ENCODE results near the gene ADGRD1. TPM values are rescaled to one million over a fixed set of nuclear protein-coding genes. Genes with fewer than 3 reads are reported as not detected.
"Not testable (repeated sequence)": the region's sequence is repeated elsewhere in the genome, so short reads cannot be mapped to it uniquely, and the experiment has no call there.

The ADGRD1 gene
- total and polyA plus RNA-seq, 5 donors from 2014 or later, result 0.56 TPM; not detected in 4

- H3K36me3 ChIP-seq (ENCODE audit: control insufficient read depth, insufficient read depth, low read length), result no peaks in the 10 kb centered on the region
- H3K4me1 Mint-ChIP-seq, result peaks cover 0 to 2% (median 0%) of the 10 kb centered on the region in 4 donors
- peaks cover 19% of the 10 kb centered on the region for H3K27me3 Mint-ChIP-seq
- H3K27ac Mint-ChIP-seq, result no peak overlapping the region
- DNase-seq (no peak), ATAC-seq (ENCODE audit: low read depth in 2 of 2) (no peak)
- no peaks in the 10 kb centered on the region for H3K4me1 ChIP-seq (ENCODE audit: control insufficient read depth, insufficient read depth, low read length, poor library complexity, severe bottlenecking)
- H3K4me3 ChIP-seq (ENCODE audit: low read depth, low read length), result no peak overlapping the region
- no peak overlapping the region for H3K27ac ChIP-seq (ENCODE audit: insufficient read depth, low read length, poor library complexity, severe bottlenecking)
- no peaks in the 10 kb centered on the region for H3K36me3 Mint-ChIP-seq
- peaks cover 0 to 2% (median 0%) of the 10 kb centered on the region in 7 donors for H3K9me3 Mint-ChIP-seq
- no peaks in the 10 kb centered on the region for H3K9me3 ChIP-seq (ENCODE audit: control insufficient read depth in 2 of 2, low read length in 2 of 2)
- no peaks in the 10 kb centered on the region for H3K27me3 ChIP-seq (ENCODE audit: control insufficient read depth, insufficient read depth, low read length)
- H3K4me3 Mint-ChIP-seq, result no peak overlapping the region
Measured at GRCh38 chr12:130929363-130929762, 24.3 kb upstream of the ADGRD1 start.

- Mint-ChIP-seq H3K36me3 (no peaks in the 10 kb centered on the region), H3K4me3 (no peak overlapping the region), H3K9me3 (peaks cover 0 to 11% (median 2%) of the 10 kb centered on the region in 7 donors), H3K27me3 (peaks cover 29% of the 10 kb centered on the region), H3K4me1 (peaks cover 0 to 2% (median 0%) of the 10 kb centered on the region in 4 donors), H3K27ac (peak overlapping the region in 1 of 3 donors; percentile 21)
- peaks cover 2% of the 10 kb centered on the region for H3K27me3 ChIP-seq (ENCODE audit: control insufficient read depth, insufficient read depth, low read length)
- no peaks in the 10 kb centered on the region for H3K4me1 ChIP-seq (ENCODE audit: control insufficient read depth, insufficient read depth, low read length, poor library complexity, severe bottlenecking)
- no peaks in the 10 kb centered on the region for H3K36me3 ChIP-seq (ENCODE audit: control insufficient read depth, insufficient read depth, low read length)
- no peak overlapping the region for H3K4me3 ChIP-seq (ENCODE audit: low read depth, low read length)
- DNase-seq (no peak), ATAC-seq (ENCODE audit: low read depth in 2 of 2) (no peak)
- H3K9me3 ChIP-seq (ENCODE audit: control insufficient read depth in 2 of 2, low read length in 2 of 2), result no peaks in the 10 kb centered on the region
- no peak overlapping the region for H3K27ac ChIP-seq (ENCODE audit: insufficient read depth, low read length, poor library complexity, severe bottlenecking)
Measured at GRCh38 chr12:130932061-130932930, 21.4 kb upstream of the ADGRD1 start.

GRCh38 chr12:130933269-130933995, 20.3 kb upstream of the ADGRD1 start:
- Histone ChIP-seq H3K36me3 (ENCODE audit: control insufficient read depth, insufficient read depth, low read length) (no peaks in the 10 kb centered on the region), H3K27ac (ENCODE audit: insufficient read depth, low read length, poor library complexity, severe bottlenecking) (no peak overlapping the region), H3K27me3 (ENCODE audit: control insufficient read depth, insufficient read depth, low read length) (peaks cover 2% of the 10 kb centered on the region), H3K4me3 (ENCODE audit: low read depth, low read length) (no peak overlapping the region), H3K9me3 (ENCODE audit: control insufficient read depth in 2 of 2, low read length in 2 of 2) (no peaks in the 10 kb centered on the region), H3K4me1 (ENCODE audit: control insufficient read depth, insufficient read depth, low read length, poor library complexity, severe bottlenecking) (no peaks in the 10 kb centered on the region)
- Mint-ChIP-seq H3K9me3 (peaks cover 0 to 11% (median 3%) of the 10 kb centered on the region in 7 donors), H3K27me3 (peaks cover 26% of the 10 kb centered on the region), H3K4me1 (peaks cover 0 to 2% (median 0%) of the 10 kb centered on the region in 4 donors), H3K4me3 (no peak overlapping the region), H3K36me3 (no peaks in the 10 kb centered on the region), H3K27ac (no peak overlapping the region)
- ATAC-seq (ENCODE audit: low read depth in 2 of 2), result no peak
- DNase-seq, result no peak

GRCh38 chr12:130934753-130935152, 19.0 kb upstream of the ADGRD1 start:
- no peaks in the 10 kb centered on the region for H3K4me1 ChIP-seq (ENCODE audit: control insufficient read depth, insufficient read depth, low read length, poor library complexity, severe bottlenecking)
- no peak overlapping the region for H3K27ac Mint-ChIP-seq
- H3K4me3 ChIP-seq (ENCODE audit: low read depth, low read length), result no peak overlapping the region
- no peak overlapping the region for H3K4me3 Mint-ChIP-seq
- H3K36me3 Mint-ChIP-seq, result no peaks in the 10 kb centered on the region
- no peak for ATAC-seq (ENCODE audit: low read depth in 2 of 2)
- H3K27me3 ChIP-seq (ENCODE audit: control insufficient read depth, insufficient read depth, low read length), result peaks cover 2% of the 10 kb centered on the region
- H3K9me3 Mint-ChIP-seq, result peaks cover 2 to 14% (median 5%) of the 10 kb centered on the region in 7 donors
- H3K27me3 Mint-ChIP-seq, result peaks cover 22% of the 10 kb centered on the region
- peaks cover 0 to 1% of the 10 kb centered on the region in 2 experiments for H3K9me3 ChIP-seq (ENCODE audit: control insufficient read depth in 2 of 2, low read length in 2 of 2)
- DNase-seq, result no peak
- no peaks in the 10 kb centered on the region for H3K36me3 ChIP-seq (ENCODE audit: control insufficient read depth, insufficient read depth, low read length)
- peaks cover 0 to 2% (median 0%) of the 10 kb centered on the region in 4 donors for H3K4me1 Mint-ChIP-seq
- H3K27ac ChIP-seq (ENCODE audit: insufficient read depth, low read length, poor library complexity, severe bottlenecking), result no peak overlapping the region

GRCh38 chr12:130936561-130936960, 17.1 kb upstream of the ADGRD1 start:
- DNase-seq (no peak), ATAC-seq (ENCODE audit: low read depth in 2 of 2) (no peak)
- Histone ChIP-seq H3K27ac (ENCODE audit: insufficient read depth, low read length, poor library complexity, severe bottlenecking) (no peak overlapping the region), H3K27me3 (ENCODE audit: control insufficient read depth, insufficient read depth, low read length) (peaks cover 2% of the 10 kb centered on the region), H3K9me3 (ENCODE audit: control insufficient read depth in 2 of 2, low read length in 2 of 2) (peaks cover 0 to 9% of the 10 kb centered on the region in 2 experiments), H3K4me3 (ENCODE audit: low read depth, low read length) (no peak overlapping the region), H3K4me1 (ENCODE audit: control insufficient read depth, insufficient read depth, low read length, poor library complexity, severe bottlenecking) (no peaks in the 10 kb centered on the region), H3K36me3 (ENCODE audit: control insufficient read depth, insufficient read depth, low read length) (no peaks in the 10 kb centered on the region)
- no peak overlapping the region for H3K27ac Mint-ChIP-seq
- H3K27me3 Mint-ChIP-seq, result peaks cover 22% of the 10 kb centered on the region
- no peak overlapping the region for H3K4me3 Mint-ChIP-seq
- no peaks in the 10 kb centered on the region for H3K36me3 Mint-ChIP-seq
- H3K9me3 Mint-ChIP-seq, result peaks cover 2 to 15% (median 6%) of the 10 kb centered on the region in 7 donors
- peaks cover 0 to 2% (median 0%) of the 10 kb centered on the region in 4 donors for H3K4me1 Mint-ChIP-seq

- Mint-ChIP-seq H3K27me3 (peaks cover 22% of the 10 kb centered on the region), H3K4me3 (no peak overlapping the region), H3K27ac (no peak overlapping the region), H3K9me3 (peaks cover 2 to 18% (median 6%) of the 10 kb centered on the region in 7 donors), H3K4me1 (peaks cover 0 to 2% (median 0%) of the 10 kb centered on the region in 4 donors), H3K36me3 (no peaks in the 10 kb centered on the region)
- Histone ChIP-seq H3K27ac (ENCODE audit: insufficient read depth, low read length, poor library complexity, severe bottlenecking) (no peak overlapping the region), H3K27me3 (ENCODE audit: control insufficient read depth, insufficient read depth, low read length) (peaks cover 2% of the 10 kb centered on the region), H3K4me1 (ENCODE audit: control insufficient read depth, insufficient read depth, low read length, poor library complexity, severe bottlenecking) (no peaks in the 10 kb centered on the region), H3K36me3 (ENCODE audit: control insufficient read depth, insufficient read depth, low read length) (no peaks in the 10 kb centered on the region), H3K9me3 (ENCODE audit: control insufficient read depth in 2 of 2, low read length in 2 of 2) (peaks cover 0 to 9% of the 10 kb centered on the region in 2 experiments), H3K4me3 (ENCODE audit: low read depth, low read length) (no peak overlapping the region)
- ATAC-seq (ENCODE audit: low read depth in 2 of 2) (no peak), DNase-seq (no peak)
Measured at GRCh38 chr12:130937063-130937462, 16.6 kb upstream of the ADGRD1 start.

- H3K27me3 ChIP-seq (ENCODE audit: control insufficient read depth, insufficient read depth, low read length); H3K4me3 ChIP-seq (ENCODE audit: low read depth, low read length); DNase-seq; H3K4me1 ChIP-seq (ENCODE audit: control insufficient read depth, insufficient read depth, low read length, poor library complexity, severe bottlenecking); H3K4me1 Mint-ChIP-seq; H3K36me3 Mint-ChIP-seq; H3K36me3 ChIP-seq (ENCODE audit: control insufficient read depth, insufficient read depth, low read length); H3K27ac ChIP-seq (ENCODE audit: insufficient read depth, low read length, poor library complexity, severe bottlenecking); H3K4me3 Mint-ChIP-seq; H3K27ac Mint-ChIP-seq; ATAC-seq (ENCODE audit: low read depth in 2 of 2); H3K9me3 ChIP-seq (ENCODE audit: control insufficient read depth in 2 of 2, low read length in 2 of 2): not testable (repeated sequence)
- H3K9me3 Mint-ChIP-seq, result peaks cover 2 to 19% (median 6%) of the 10 kb centered on the region in 7 donors
- H3K27me3 Mint-ChIP-seq, result peaks cover 19% of the 10 kb centered on the region
Measured at GRCh38 chr12:130937546-130937945, 16.2 kb upstream of the ADGRD1 start.
